BE2C (cell line): ENCODE measurements around the gene FABP2.

Experiments
- DNase-seq: peaks from one replicate; pipeline ENCODE4 v3.0.0-alpha.2; 2020
- H3K27me3 ChIP-seq: fragments of 250-450 bp; sonication (Bioruptor Pico); 2 replicates; pipeline ENCODE4 v1.5.1; 2020; ENCODE audit warnings: mild to moderate bottlenecking
- H3K36me3 ChIP-seq: fragments of 250-450 bp; sonication (Bioruptor Pico); 2 replicates; pipeline ENCODE4 v1.5.1; 2020; ENCODE audit warnings: mild to moderate bottlenecking
- H3K4me1 ChIP-seq: fragments of 250-450 bp; sonication (Bioruptor Pico); 2 replicates; pipeline ENCODE4 v1.5.1; 2020
- H3K4me3 ChIP-seq: 2 replicates; pipeline ENCODE4 v1.5.1; 2011; ENCODE audit warnings: low read depth, low read length
- H3K9me3 ChIP-seq: fragments of 250-450 bp; sonication (Bioruptor Pico); 2 replicates; pipeline ENCODE4 v1.5.1; 2020
- TF ChIP-seq, protein P1 (sequence below): IDR thresholded peaks from 2 replicates; pipeline ENCODE4 v1.5.1; 2012; ENCODE audit warnings: mild to moderate bottlenecking, low read depth, low read length

FABP2 gene

GRCh38 chr4:119271361-119272085 lies 50.4 kb downstream of the FABP2 start:
- TF ChIP-seq, protein P1, sequence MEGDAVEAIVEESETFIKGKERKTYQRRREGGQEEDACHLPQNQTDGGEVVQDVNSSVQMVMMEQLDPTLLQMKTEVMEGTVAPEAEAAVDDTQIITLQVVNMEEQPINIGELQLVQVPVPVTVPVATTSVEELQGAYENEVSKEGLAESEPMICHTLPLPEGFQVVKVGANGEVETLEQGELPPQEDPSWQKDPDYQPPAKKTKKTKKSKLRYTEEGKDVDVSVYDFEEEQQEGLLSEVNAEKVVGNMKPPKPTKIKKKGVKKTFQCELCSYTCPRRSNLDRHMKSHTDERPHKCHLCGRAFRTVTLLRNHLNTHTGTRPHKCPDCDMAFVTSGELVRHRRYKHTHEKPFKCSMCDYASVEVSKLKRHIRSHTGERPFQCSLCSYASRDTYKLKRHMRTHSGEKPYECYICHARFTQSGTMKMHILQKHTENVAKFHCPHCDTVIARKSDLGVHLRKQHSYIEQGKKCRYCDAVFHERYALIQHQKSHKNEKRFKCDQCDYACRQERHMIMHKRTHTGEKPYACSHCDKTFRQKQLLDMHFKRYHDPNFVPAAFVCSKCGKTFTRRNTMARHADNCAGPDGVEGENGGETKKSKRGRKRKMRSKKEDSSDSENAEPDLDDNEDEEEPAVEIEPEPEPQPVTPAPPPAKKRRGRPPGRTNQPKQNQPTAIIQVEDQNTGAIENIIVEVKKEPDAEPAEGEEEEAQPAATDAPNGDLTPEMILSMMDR = no peak
- H3K4me3 ChIP-seq = no peak overlapping the region
- no peaks in the 10 kb centered on the region for H3K27me3 ChIP-seq
- H3K9me3 ChIP-seq = no peaks in the 10 kb centered on the region; the same call in 1 of the 2 replicates
- peaks cover 5% of the 10 kb centered on the region; the same call in 1 of the 2 replicates for H3K4me1 ChIP-seq
- H3K36me3 ChIP-seq = no peaks in the 10 kb centered on the region; the same call in 1 of the 2 replicates
- no peak for DNase-seq

DNA sequence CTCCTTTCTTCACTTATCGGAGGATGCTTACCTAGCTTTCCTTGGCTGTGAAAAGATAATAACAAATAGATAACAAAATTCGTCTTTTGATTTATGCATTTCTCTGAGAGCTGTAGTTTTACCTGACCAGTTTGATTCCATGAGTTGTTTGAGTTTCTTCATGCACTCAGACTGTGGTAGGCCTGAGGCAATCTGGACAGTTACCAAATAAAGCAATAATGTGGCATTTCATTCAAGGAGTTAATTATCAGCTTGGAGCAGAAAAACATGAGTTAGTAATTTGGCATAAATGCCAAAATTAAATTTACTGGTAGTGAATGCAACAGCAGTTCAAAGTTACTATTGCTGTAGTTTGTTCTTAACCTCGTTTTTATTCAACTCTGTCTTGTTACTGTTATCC lies 53.5 kb downstream of the FABP2 start:
- Histone ChIP-seq H3K27me3 (no peaks in the 10 kb centered on the region), H3K9me3 (no peaks in the 10 kb centered on the region; the same call in 1 of the 2 replicates), H3K36me3 (no peaks in the 10 kb centered on the region; the same call in 1 of the 2 replicates), H3K4me1 (peaks cover 5% of the 10 kb centered on the region; the same call in 1 of the 2 replicates), H3K4me3 (no peak overlapping the region)
- TF ChIP-seq, protein P1 = no peak
- no peak for DNase-seq
